Measurements from ENCODE around the gene PROX2.

The PROX2 gene

GRCh38 chr14:74919421-74920165 lies 43.6 kb upstream of the PROX2 start:
- no peak overlapping the region for H3K4me3 ChIP-seq (ENCODE audit: low read length)
- no peak for TF ChIP-seq CTCF (IDR thresholded peaks at IDR 0.05; ENCODE audit: insufficient read depth, low read depth, low read length, missing control alignments)
- DNase-seq (ENCODE audit: low read depth) = peak; percentile 48

- DNase-seq (ENCODE audit: low read depth) = no peak
- TF ChIP-seq CTCF (IDR thresholded peaks at IDR 0.05; ENCODE audit: insufficient read depth, low read depth, low read length, missing control alignments) = no peak
- H3K4me3 ChIP-seq (ENCODE audit: low read length) = no peak overlapping the region
Measured at GRCh38 chr14:74918380-74918779, 42.4 kb upstream of the PROX2 start.

- DNase-seq (ENCODE audit: low read depth) = no peak
- no peak for TF ChIP-seq CTCF (IDR thresholded peaks at IDR 0.05; ENCODE audit: insufficient read depth, low read depth, low read length, missing control alignments)
- H3K4me3 ChIP-seq (ENCODE audit: low read length) = no peak overlapping the region
Measured at GRCh38 chr14:74917646-74918081, 41.7 kb upstream of the PROX2 start.

GRCh38 chr14:74917178-74917543 lies 41.2 kb upstream of the PROX2 start:
- no peak for DNase-seq (ENCODE audit: low read depth)
- no peak for TF ChIP-seq CTCF (IDR thresholded peaks at IDR 0.05; ENCODE audit: insufficient read depth, low read depth, low read length, missing control alignments)
- H3K4me3 ChIP-seq (ENCODE audit: low read length) = no peak overlapping the region

- no peak overlapping the region for H3K4me3 ChIP-seq (ENCODE audit: low read length)
- TF ChIP-seq CTCF (IDR thresholded peaks at IDR 0.05; ENCODE audit: insufficient read depth, low read depth, low read length, missing control alignments) = no peak
- DNase-seq (ENCODE audit: low read depth) = no peak
Measured at GRCh38 chr14:74915826-74916225, 39.9 kb upstream of the PROX2 start.

- H3K4me3 ChIP-seq (ENCODE audit: low read length) = no peak overlapping the region
- TF ChIP-seq CTCF (IDR thresholded peaks at IDR 0.05; ENCODE audit: insufficient read depth, low read depth, low read length, missing control alignments) = no peak
- no peak for DNase-seq (ENCODE audit: low read depth)
Measured at GRCh38 chr14:74915426-74915825, 39.5 kb upstream of the PROX2 start.

- TF ChIP-seq CTCF (IDR thresholded peaks at IDR 0.05; ENCODE audit: insufficient read depth, low read depth, low read length, missing control alignments) = peak; percentile 91
- peak; percentile 74 for DNase-seq (ENCODE audit: low read depth)
- H3K4me3 ChIP-seq (ENCODE audit: low read length) = no peak overlapping the region
Measured at GRCh38 chr14:74913986-74914573, 38.1 kb upstream of the PROX2 start.

Measured in epithelial cell of esophagus (primary cell).